MM.1S (cell line): ENCODE results near the gene NAT9.

Source experiments
- DNase-seq: peaks from one replicate; pipeline ENCODE4 v3.0.0-alpha.2; 2015
- H2AFZ ChIP-seq: fragments of 300-600 bp; sonication (generic); 2 replicates; pipeline ENCODE4 v1.6.0; 2016; ENCODE audit warnings: antibody characterized with exemption, low read length
- H3F3A ChIP-seq: fragments of 300-600 bp; sonication (generic); 2 replicates; pipeline ENCODE4 v1.6.1; 2016; ENCODE audit warnings: mild to moderate bottlenecking, antibody characterized with exemption, low read length, moderate library complexity, mixed read lengths; ENCODE audit not compliant: insufficient read depth
- H3K27ac ChIP-seq: fragments of 300-600 bp; sonication (generic); 2 replicates; pipeline ENCODE4 v1.5.1; 2016; ENCODE audit warnings: mild to moderate bottlenecking, low read length
- H3K27me3 ChIP-seq: fragments of 300-600 bp; sonication (generic); replicated peaks from 2 replicates; pipeline ENCODE4 v1.6.0; 2016; ENCODE audit warnings: low read length; ENCODE audit not compliant: insufficient read depth
- H3K36me3 ChIP-seq: fragments of 300-600 bp; sonication (generic); replicated peaks from 2 replicates; pipeline ENCODE4 v1.6.1; 2016; ENCODE audit warnings: mild to moderate bottlenecking, low read length, mixed read lengths; ENCODE audit not compliant: insufficient read depth
- H3K4me1 ChIP-seq: fragments of 300-600 bp; sonication (generic); 2 replicates; pipeline ENCODE4 v1.6.1; 2016; ENCODE audit warnings: low read length, mixed read lengths
- H3K4me2 ChIP-seq: fragments of 300-600 bp; sonication (generic); 2 replicates; pipeline ENCODE4 v1.6.0; 2016; ENCODE audit warnings: low read depth, low read length
- H3K4me3 ChIP-seq: fragments of 300-600 bp; sonication (generic); 2 replicates; pipeline ENCODE4 v1.5.1; 2016; ENCODE audit warnings: low read length, mixed read lengths
- H3K79me2 ChIP-seq: fragments of 300-600 bp; sonication (generic); 2 replicates; pipeline ENCODE4 v1.6.1; 2016; ENCODE audit warnings: mixed run types, low read length, mixed read lengths
- H3K9ac ChIP-seq: fragments of 300-600 bp; sonication (generic); 2 replicates; pipeline ENCODE4 v1.6.1; 2016; ENCODE audit warnings: low read length, mixed read lengths
- H3K9me2 ChIP-seq: fragments of 300-600 bp; sonication (generic); replicated peaks from 2 replicates; pipeline ENCODE4 v1.6.1; 2016; ENCODE audit warnings: mild to moderate bottlenecking, low read length, mixed read lengths; ENCODE audit not compliant: insufficient read depth
- H3K9me3 ChIP-seq: fragments of 300-600 bp; sonication (generic); replicated peaks from 2 replicates; pipeline ENCODE4 v1.6.1; 2016; ENCODE audit warnings: mild to moderate bottlenecking, low read length, mixed read lengths; ENCODE audit not compliant: insufficient read depth
- H4K20me1 ChIP-seq: fragments of 300-600 bp; sonication (generic); 2 replicates; pipeline ENCODE4 v1.6.1; 2016; ENCODE audit warnings: mild to moderate bottlenecking, low read length, moderate library complexity, mixed read lengths; ENCODE audit not compliant: insufficient read depth
- CTCF ChIP-seq: fragments of 300-600 bp; sonication (generic); IDR thresholded peaks from 2 replicates; pipeline ENCODE4 v1.5.1; 2016; ENCODE audit warnings: antibody characterized with exemption, low read length, mixed read lengths
- EZH2 ChIP-seq: fragments of 300-600 bp; sonication (generic); optimal IDR thresholded peaks from 2 replicates; pipeline ENCODE3; 2017; ENCODE audit warnings: low read depth, mild to moderate bottlenecking, antibody characterized with exemption, low read length, mixed read lengths
- EZH2phosphoT487 ChIP-seq: fragments of 300-600 bp; sonication (generic); IDR thresholded peaks from 2 replicates; pipeline ENCODE4 v1.6.1; 2018; ENCODE audit warnings: antibody characterized with exemption, low read length

Gene NAT9

GRCh38 chr17:74746376-74746775 lies 29.8 kb downstream of the NAT9 start:
- H3K36me3 ChIP-seq = no peaks in the 10 kb centered on the region
- no peak overlapping the region for H3K9ac ChIP-seq
- no peak for TF ChIP-seq EZH2
- no peak for TF ChIP-seq EZH2phosphoT487
- TF ChIP-seq CTCF = no peak
- H3K4me2 ChIP-seq = no peak overlapping the region
- H3K9me2 ChIP-seq = no peaks in the 10 kb centered on the region
- H3K27ac ChIP-seq = no peak overlapping the region
- H3K27me3 ChIP-seq = no peaks in the 10 kb centered on the region
- H3K4me3 ChIP-seq = no peak overlapping the region
- peaks cover 43% of the 10 kb centered on the region for H3F3A ChIP-seq
- no peak for DNase-seq
- no peaks in the 10 kb centered on the region for H3K9me3 ChIP-seq
- peaks cover 34% of the 10 kb centered on the region for H3K4me1 ChIP-seq
- no peak overlapping the region for H2AFZ ChIP-seq
- peaks cover 13% of the 10 kb centered on the region for H4K20me1 ChIP-seq
- H3K79me2 ChIP-seq = peaks cover 62% of the 10 kb centered on the region

- Histone ChIP-seq H4K20me1 (peaks cover 13% of the 10 kb centered on the region), H3K9me3 (no peaks in the 10 kb centered on the region), H3K4me2 (no peak overlapping the region), H2AFZ (no peak overlapping the region), H3K27ac (no peak overlapping the region), H3K4me3 (no peak overlapping the region), H3K27me3 (no peaks in the 10 kb centered on the region), H3F3A (peaks cover 41% of the 10 kb centered on the region), H3K9ac (no peak overlapping the region), H3K36me3 (no peaks in the 10 kb centered on the region), H3K79me2 (peaks cover 60% of the 10 kb centered on the region), H3K9me2 (no peaks in the 10 kb centered on the region), H3K4me1 (peaks cover 41% of the 10 kb centered on the region)
- TF ChIP-seq EZH2 (no peak), CTCF (no peak), EZH2phosphoT487 (no peak)
- DNase-seq = no peak
Observed at GRCh38 chr17:74745548-74746177, 30.5 kb downstream of the NAT9 start.

- Histone ChIP-seq H3K9me2 (no peaks in the 10 kb centered on the region), H3K27me3 (no peaks in the 10 kb centered on the region), H3K4me3 (peak overlapping the region; percentile 44), H3F3A (peaks cover 41% of the 10 kb centered on the region), H3K9me3 (no peaks in the 10 kb centered on the region), H3K9ac (peak overlapping the region; percentile 22; the same call in 1 of the 2 replicates), H3K79me2 (peaks cover 53% of the 10 kb centered on the region), H4K20me1 (peaks cover 10% of the 10 kb centered on the region), H3K4me2 (peak overlapping the region; percentile 72), H3K4me1 (peaks cover 46% of the 10 kb centered on the region), H3K27ac (no peak overlapping the region), H3K36me3 (no peaks in the 10 kb centered on the region), H2AFZ (peak overlapping the region; percentile 64)
- peak; percentile 81 for DNase-seq
- TF ChIP-seq EZH2 (no peak), CTCF (peak; percentile 99), EZH2phosphoT487 (no peak)
Observed at GRCh38 chr17:74744714-74745547, 31.2 kb downstream of the NAT9 start.
